H9 (cell line): Measurements from ENCODE around the gene WDR37. TPM values are rescaled to one million over a fixed set of nuclear protein-coding genes. Genes with fewer than 3 reads are reported as not detected.

Experiments
- DNase-seq: peaks from one replicate; pipeline ENCODE4 v3.0.0-alpha.2; 2017
- H2AFZ ChIP-seq: one replicate; pipeline ENCODE4 v1.6.1; 2013; ENCODE audit warnings: mild to moderate bottlenecking, low read length, control low read depth, moderate library complexity
- H2AK5ac ChIP-seq: 2 replicates; pipeline ENCODE4 v1.6.1; 2013; ENCODE audit warnings: low read length, control low read depth, mixed read lengths; ENCODE audit not compliant: insufficient read length
- H2BK120ac ChIP-seq: one replicate; pipeline ENCODE4 v1.6.1; 2013; ENCODE audit warnings: low read depth, mild to moderate bottlenecking, low read length, control low read depth, inconsistent platforms; ENCODE audit not compliant: poor library complexity, severe bottlenecking
- H2BK12ac ChIP-seq: 2 replicates; pipeline ENCODE4 v1.6.1; 2013; ENCODE audit warnings: low read length, control low read depth, mixed read lengths, low read depth; ENCODE audit not compliant: insufficient read length
- H2BK15ac ChIP-seq: 2 replicates; pipeline ENCODE4 v1.6.1; 2013; ENCODE audit warnings: low read depth, low read length, control low read depth
- H2BK20ac ChIP-seq: one replicate; pipeline ENCODE4 v1.6.1; 2013; ENCODE audit warnings: low read depth, mild to moderate bottlenecking, low read length, control low read depth, inconsistent platforms; ENCODE audit not compliant: poor library complexity, severe bottlenecking
- H2BK5ac ChIP-seq: 2 replicates; pipeline ENCODE4 v1.6.1; 2013; ENCODE audit warnings: low read length, control low read depth, mixed read lengths; ENCODE audit not compliant: insufficient read length
- H3K14ac ChIP-seq: 2 replicates; pipeline ENCODE4 v1.6.1; 2013; ENCODE audit warnings: low read length, control low read depth; ENCODE audit not compliant: insufficient read depth
- H3K18ac ChIP-seq: 2 replicates; pipeline ENCODE4 v1.6.1; 2013; ENCODE audit warnings: low read depth, mild to moderate bottlenecking, mixed read lengths, low read length, control low read depth; ENCODE audit not compliant: insufficient read length
- H3K23ac ChIP-seq: 2 replicates; pipeline ENCODE4 v1.6.1; 2013; ENCODE audit warnings: low read length, control low read depth, mixed read lengths, low read depth; ENCODE audit not compliant: insufficient read length
- H3K23me2 ChIP-seq: 2 replicates; pipeline ENCODE4 v1.6.1; 2013; ENCODE audit warnings: low read depth, mild to moderate bottlenecking, mixed read lengths, low read length, control low read depth; ENCODE audit not compliant: insufficient read length, poor library complexity, severe bottlenecking
- H3K27ac ChIP-seq: 2 replicates; pipeline ENCODE4 v1.5.1; 2013; ENCODE audit warnings: low read length, control low read depth, mixed read lengths, low read depth; ENCODE audit not compliant: insufficient read length
- H3K27me3 ChIP-seq: 2 replicates; pipeline ENCODE4 v1.6.1; 2013; ENCODE audit warnings: low read length, control low read depth, inconsistent platforms; ENCODE audit not compliant: insufficient read depth
- H3K4ac ChIP-seq: 2 replicates; pipeline ENCODE4 v1.6.1; 2013; ENCODE audit warnings: low read depth, mild to moderate bottlenecking, control low read depth, inconsistent platforms, low read length, moderate library complexity
- H3K4me1 ChIP-seq: 2 replicates; pipeline ENCODE4 v1.6.1; 2013; ENCODE audit warnings: low read length, control low read depth, inconsistent platforms; ENCODE audit not compliant: insufficient read depth
- H3K4me2 ChIP-seq: 2 replicates; pipeline ENCODE4 v1.6.1; 2013; ENCODE audit warnings: low read length, control low read depth, mixed read lengths; ENCODE audit not compliant: insufficient read length, insufficient read depth
- H3K56ac ChIP-seq: 2 replicates; pipeline ENCODE4 v1.6.1; 2013; ENCODE audit warnings: low read depth, mild to moderate bottlenecking, mixed read lengths, low read length, control low read depth; ENCODE audit not compliant: insufficient read length
- H3K79me1 ChIP-seq: 2 replicates; pipeline ENCODE4 v1.6.1; 2013; ENCODE audit warnings: low read depth, mild to moderate bottlenecking, moderate library complexity, low read length, control low read depth, inconsistent platforms; ENCODE audit not compliant: insufficient read depth, poor library complexity, severe bottlenecking
- H3K79me2 ChIP-seq: 2 replicates; pipeline ENCODE4 v1.6.1; 2013; ENCODE audit warnings: low read length, control low read depth, inconsistent platforms; ENCODE audit not compliant: insufficient read depth
- H3K9ac ChIP-seq: 2 replicates; pipeline ENCODE4 v1.6.1; 2013; ENCODE audit warnings: low read length, control low read depth, mixed read lengths; ENCODE audit not compliant: insufficient read length; ENCODE audit errors: extremely low read depth
- H3K9me3 ChIP-seq: one replicate; pipeline ENCODE4 v1.6.1; 2013; ENCODE audit warnings: low read depth, low read length, inconsistent platforms; ENCODE audit not compliant: control insufficient read depth
- H3T11ph ChIP-seq: one replicate; pipeline ENCODE4 v1.6.1; 2013; ENCODE audit warnings: mild to moderate bottlenecking, low read length, control low read depth, inconsistent platforms
- H4K20me1 ChIP-seq: one replicate; pipeline ENCODE4 v1.6.1; 2013; ENCODE audit not compliant: control insufficient read depth, insufficient read length, insufficient read depth
- H4K5ac ChIP-seq: 2 replicates; pipeline ENCODE4 v1.6.1; 2013; ENCODE audit warnings: low read depth, mild to moderate bottlenecking, mixed read lengths, low read length, control low read depth; ENCODE audit not compliant: insufficient read length
- H4K8ac ChIP-seq: replicated peaks from 2 replicates; pipeline ENCODE4 v1.6.1; 2013; ENCODE audit warnings: low read length, control low read depth, mixed read lengths, low read depth; ENCODE audit not compliant: insufficient read length
- H4K91ac ChIP-seq: 2 replicates; pipeline ENCODE4 v1.6.1; 2013; ENCODE audit warnings: low read depth, mild to moderate bottlenecking, moderate library complexity, mixed read lengths, low read length, control low read depth; ENCODE audit not compliant: insufficient read length
- H3K27ac Mint-ChIP-seq, 3 experiments: 2 replicates in 2 of 3; 3 replicates in 1 of 3; pipeline ENCODE4 v1.8.0; 2020 to 2021; ENCODE audit warnings: mixed read lengths in 3 of 3, mild to moderate bottlenecking in 1 of 3, moderate library complexity in 1 of 3
- H3K27me3 Mint-ChIP-seq: 2 replicates; pipeline ENCODE4 v1.8.0; 2021; ENCODE audit warnings: low read depth, mild to moderate bottlenecking, moderate library complexity, mixed read lengths
- H3K36me3 Mint-ChIP-seq, 3 experiments: 2 replicates in 2 of 3; 3 replicates in 1 of 3; pipeline ENCODE4 v1.8.0; 2020 to 2021; ENCODE audit warnings: low read depth in 3 of 3, mixed read lengths in 3 of 3; ENCODE audit not compliant: insufficient read depth in 1 of 3
- H3K4me1 Mint-ChIP-seq, 2 experiments: 2 replicates each; pipeline ENCODE4 v1.8.0; 2020; ENCODE audit warnings: mixed read lengths in 2 of 2
- H3K4me3 Mint-ChIP-seq, 2 experiments: 2 replicates in 1 of 2; 3 replicates in 1 of 2; pipeline ENCODE4 v1.8.0; 2020 to 2021; ENCODE audit warnings: mild to moderate bottlenecking in 2 of 2, mixed read lengths in 2 of 2, moderate library complexity in 1 of 2
- H3K9me3 Mint-ChIP-seq, 2 experiments: 2 replicates in 1 of 2; 3 replicates in 1 of 2; pipeline ENCODE4 v1.8.0; 2020; ENCODE audit warnings: mild to moderate bottlenecking in 2 of 2, mixed read lengths in 2 of 2, moderate library complexity in 1 of 2
- WGBS: extraction: QIAGEN DNeasy Blood & Tissue Kit; methylation state at CpG from one replicate; pipeline ENCODE4 v1.1.7; 2013; ENCODE audit warnings: missing lambda C conversion rate, low lambda C conversion rate, mixed read lengths; ENCODE audit not compliant: insufficient read length; ENCODE audit errors: extremely low coverage; 5-methylcytosine and 5-hydroxymethylcytosine counted together
- total RNA-seq: library from RNA; stranded (reverse); gene quantifications from 2 replicates; pipeline ENCODE4 v1.2.1, GENCODE V29; 2021
- TF ChIP-seq, protein P1 (sequence below): fragments of 200-600 bp; sonication (generic); conservative IDR thresholded peaks from 3 replicates; pipeline ENCODE4 v1.8.0; 2021; ENCODE audit warnings: antibody characterized with exemption, mild to moderate bottlenecking

The WDR37 gene
- total RNA-seq, 1 experiment from 2014 or later, result 13.1 TPM

DNA sequence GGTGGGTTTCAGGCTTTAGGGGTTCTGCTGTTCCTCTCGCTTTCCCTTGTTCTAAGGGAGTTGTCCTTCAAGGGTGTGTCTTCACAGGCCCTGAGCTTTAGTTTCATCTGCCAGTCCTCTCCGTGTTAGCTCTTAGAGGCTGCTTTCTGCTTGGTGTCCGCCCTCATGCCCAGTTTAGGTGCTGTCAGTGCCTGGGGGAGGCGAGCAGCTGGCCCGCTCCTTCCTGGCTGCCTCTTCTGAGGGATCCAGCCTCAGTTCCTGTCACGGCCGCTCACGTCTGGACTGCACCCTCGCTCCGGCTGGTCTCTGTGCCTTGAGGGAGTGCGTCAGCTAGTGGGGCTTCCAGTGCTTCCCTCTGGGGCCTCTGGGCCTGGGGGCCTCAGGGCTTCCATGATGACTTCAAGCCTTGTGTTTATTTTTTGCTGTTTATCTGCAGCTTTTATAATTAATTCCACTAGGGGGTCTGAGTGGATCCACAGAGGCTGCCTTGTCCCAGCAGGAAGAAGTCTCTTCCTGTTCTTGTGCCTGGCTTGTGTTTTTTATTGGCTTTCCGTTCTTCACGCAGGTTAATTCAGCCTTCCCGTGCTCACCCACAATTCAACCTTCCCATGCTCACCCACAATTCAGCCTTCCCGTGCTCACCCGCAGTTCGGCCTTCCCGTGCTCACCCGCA, 33.0 kb downstream of the WDR37 start:
- no peaks in the 10 kb centered on the region for H3K79me1 ChIP-seq
- H3K27ac ChIP-seq, result no peak overlapping the region
- H3K23me2 ChIP-seq, result no peaks in the 10 kb centered on the region
- H3K18ac ChIP-seq, result no peak overlapping the region
- no peak overlapping the region for H2BK20ac ChIP-seq
- no peak overlapping the region for H3K23ac ChIP-seq
- no peak overlapping the region for H3K9ac ChIP-seq
- no peaks in the 10 kb centered on the region for H3K4me1 Mint-ChIP-seq
- no peaks in the 10 kb centered on the region for H3K9me3 ChIP-seq
- no peaks in the 10 kb centered on the region for H3K27me3 Mint-ChIP-seq
- H2BK120ac ChIP-seq, result no peak overlapping the region
- H3K36me3 Mint-ChIP-seq, result peaks cover 14 to 57% (median 41%) of the 10 kb centered on the region in 3 experiments; a peak in 6 of 7 replicates
- peak overlapping the region in 2 of 3 experiments; percentile 36 to 91; a peak in 3 of 7 replicates for H3K27ac Mint-ChIP-seq
- H3K56ac ChIP-seq, result no peak overlapping the region
- TF ChIP-seq, protein P1, sequence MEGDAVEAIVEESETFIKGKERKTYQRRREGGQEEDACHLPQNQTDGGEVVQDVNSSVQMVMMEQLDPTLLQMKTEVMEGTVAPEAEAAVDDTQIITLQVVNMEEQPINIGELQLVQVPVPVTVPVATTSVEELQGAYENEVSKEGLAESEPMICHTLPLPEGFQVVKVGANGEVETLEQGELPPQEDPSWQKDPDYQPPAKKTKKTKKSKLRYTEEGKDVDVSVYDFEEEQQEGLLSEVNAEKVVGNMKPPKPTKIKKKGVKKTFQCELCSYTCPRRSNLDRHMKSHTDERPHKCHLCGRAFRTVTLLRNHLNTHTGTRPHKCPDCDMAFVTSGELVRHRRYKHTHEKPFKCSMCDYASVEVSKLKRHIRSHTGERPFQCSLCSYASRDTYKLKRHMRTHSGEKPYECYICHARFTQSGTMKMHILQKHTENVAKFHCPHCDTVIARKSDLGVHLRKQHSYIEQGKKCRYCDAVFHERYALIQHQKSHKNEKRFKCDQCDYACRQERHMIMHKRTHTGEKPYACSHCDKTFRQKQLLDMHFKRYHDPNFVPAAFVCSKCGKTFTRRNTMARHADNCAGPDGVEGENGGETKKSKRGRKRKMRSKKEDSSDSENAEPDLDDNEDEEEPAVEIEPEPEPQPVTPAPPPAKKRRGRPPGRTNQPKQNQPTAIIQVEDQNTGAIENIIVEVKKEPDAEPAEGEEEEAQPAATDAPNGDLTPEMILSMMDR, result no peak
- no peak overlapping the region for H3K4me3 Mint-ChIP-seq
- no peak overlapping the region for H2AFZ ChIP-seq
- no peak overlapping the region for H3T11ph ChIP-seq
- no peaks in the 10 kb centered on the region for H3K4me1 ChIP-seq
- H2AK5ac ChIP-seq, result no peak overlapping the region
- H4K8ac ChIP-seq, result no peak overlapping the region
- H3K9me3 Mint-ChIP-seq, result no peaks in the 10 kb centered on the region; a peak in 1 of 5 replicates
- H3K27me3 ChIP-seq, result no peaks in the 10 kb centered on the region
- DNase-seq, result no peak
- no peak overlapping the region for H2BK5ac ChIP-seq
- no peaks in the 10 kb centered on the region for H4K20me1 ChIP-seq
- no peaks in the 10 kb centered on the region for H3K79me2 ChIP-seq
- H3K4me2 ChIP-seq, result no peak overlapping the region
- WGBS, result no CpG with 5 or more reads among the region's 19 CpGs
- H3K14ac ChIP-seq, result no peak overlapping the region
- H2BK12ac ChIP-seq, result no peak overlapping the region
- no peak overlapping the region for H3K4ac ChIP-seq
- no peak overlapping the region for H4K91ac ChIP-seq
- H2BK15ac ChIP-seq, result no peak overlapping the region
- no peak overlapping the region for H4K5ac ChIP-seq
